SU-DHL-6 (cell line): Measurements from ENCODE around the gene DMXL1.

Source experiments
- CTCF ChIP-seq: fragments of 200-600 bp; sonication (generic); IDR thresholded peaks from one replicate; pipeline ENCODE4 v1.5.1; 2017; ENCODE audit warnings: antibody characterized with exemption, mild to moderate bottlenecking, low read length, moderate library complexity; ENCODE audit not compliant: insufficient read depth, poor library complexity, severe bottlenecking
- EZH2phosphoT487 ChIP-seq: fragments of 200-600 bp; sonication (generic), shearing (Covaris generic); conservative IDR thresholded peaks from 2 replicates; pipeline ENCODE4 v1.6.1; 2018; ENCODE audit warnings: mild to moderate bottlenecking, antibody characterized with exemption, low read length, moderate library complexity, mixed read lengths

- TF ChIP-seq CTCF (no peak), EZH2phosphoT487 (no peak)
Observed at GRCh38 chr5:119082691-119083090, 11.8 kb downstream of the DMXL1 start.
